EH (cell line): Measurements from ENCODE around the gene GLP1R.

Experiments
- DNase-seq: peaks from one replicate; pipeline ENCODE4 v3.0.0-alpha.2; 2015; ENCODE audit warnings: low read depth

Gene GLP1R

GRCh38 chr6:39062014-39062740 is 13.6 kb downstream of the GLP1R start:
- no peak for DNase-seq

- no peak for DNase-seq
Measured at GRCh38 chr6:39063526-39063925, 14.9 kb downstream of the GLP1R start.

DNA sequence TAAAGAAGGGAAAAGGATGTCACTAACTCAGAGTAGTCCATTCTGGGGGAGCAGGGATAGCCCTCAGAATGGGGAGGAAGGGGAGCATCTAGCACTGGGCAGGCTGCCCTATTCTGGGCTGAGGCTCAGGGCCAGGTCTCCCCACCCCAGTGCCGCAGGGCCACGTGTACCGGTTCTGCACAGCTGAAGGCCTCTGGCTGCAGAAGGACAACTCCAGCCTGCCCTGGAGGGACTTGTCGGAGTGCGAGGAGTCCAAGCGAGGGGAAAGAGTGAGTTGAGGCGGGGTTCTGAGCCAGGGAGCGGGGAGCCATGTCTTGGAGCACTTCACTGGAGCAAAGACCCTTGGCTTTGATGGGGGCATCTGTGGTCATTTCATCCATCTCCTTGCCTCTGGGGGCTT is 17.0 kb downstream of the GLP1R start:
- DNase-seq: no peak

DNA sequence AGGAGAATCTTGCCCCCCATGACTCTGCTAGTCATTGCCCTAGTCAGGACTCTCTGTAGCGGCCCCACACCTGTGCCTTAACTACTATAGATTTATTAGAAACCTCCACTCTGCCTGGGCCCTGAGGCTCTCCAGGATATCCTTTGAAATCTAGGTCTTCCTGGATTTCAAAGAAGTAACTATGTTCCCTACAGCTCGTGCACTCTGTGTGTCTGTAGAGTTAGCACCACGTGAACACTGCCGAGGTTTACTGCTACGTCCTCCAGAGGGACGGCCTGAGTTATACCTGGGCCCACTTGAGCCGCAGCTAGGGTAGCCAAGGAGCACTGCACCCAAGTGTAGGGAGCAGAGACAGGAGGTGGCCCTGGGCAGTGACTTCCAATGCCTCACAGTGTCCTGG is 19.8 kb downstream of the GLP1R start:
- DNase-seq: no peak

GRCh38 chr6:39072830-39073229 is 24.2 kb downstream of the GLP1R start:
- DNase-seq: no peak

DNA sequence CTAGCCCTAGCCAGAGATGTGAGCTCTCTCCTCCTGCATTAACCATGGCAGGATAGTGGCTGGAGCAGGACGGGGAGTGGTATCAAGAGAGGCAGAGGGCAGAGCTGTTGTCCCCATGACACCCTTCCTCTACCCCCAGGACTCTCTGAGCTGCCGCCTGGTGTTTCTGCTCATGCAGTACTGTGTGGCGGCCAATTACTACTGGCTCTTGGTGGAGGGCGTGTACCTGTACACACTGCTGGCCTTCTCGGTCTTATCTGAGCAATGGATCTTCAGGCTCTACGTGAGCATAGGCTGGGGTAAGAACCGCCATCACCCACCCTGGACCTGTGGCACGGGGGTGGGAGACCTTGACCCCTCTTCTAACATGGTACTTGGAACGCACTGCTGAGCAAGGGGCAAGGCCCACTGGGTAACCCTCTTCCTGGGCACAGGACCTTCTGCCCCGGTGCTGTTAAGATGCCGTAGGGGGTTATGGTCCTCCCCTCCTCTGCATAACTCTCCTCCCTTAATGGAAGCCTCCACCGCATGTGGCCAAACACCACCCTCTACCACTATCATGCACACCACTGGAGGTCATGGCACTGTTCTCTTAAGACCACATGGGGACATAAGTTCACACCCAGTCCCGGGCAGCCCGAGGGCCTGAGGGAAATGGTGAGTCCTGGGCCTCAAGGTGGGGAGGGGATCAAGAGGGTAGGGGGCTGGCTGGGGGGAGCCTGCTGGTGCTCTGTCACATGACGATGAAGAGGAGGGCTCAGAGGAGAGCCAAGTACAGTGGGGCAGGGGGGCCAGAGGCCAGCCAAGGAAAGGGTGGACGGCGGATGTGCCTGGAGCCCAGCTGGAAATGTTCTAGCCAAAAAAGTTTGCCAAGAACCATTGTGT is 25.1 kb downstream of the GLP1R start:
- DNase-seq: no peak

GRCh38 chr6:39074486-39074885 is 25.9 kb downstream of the GLP1R start:
- no peak for DNase-seq

DNA sequence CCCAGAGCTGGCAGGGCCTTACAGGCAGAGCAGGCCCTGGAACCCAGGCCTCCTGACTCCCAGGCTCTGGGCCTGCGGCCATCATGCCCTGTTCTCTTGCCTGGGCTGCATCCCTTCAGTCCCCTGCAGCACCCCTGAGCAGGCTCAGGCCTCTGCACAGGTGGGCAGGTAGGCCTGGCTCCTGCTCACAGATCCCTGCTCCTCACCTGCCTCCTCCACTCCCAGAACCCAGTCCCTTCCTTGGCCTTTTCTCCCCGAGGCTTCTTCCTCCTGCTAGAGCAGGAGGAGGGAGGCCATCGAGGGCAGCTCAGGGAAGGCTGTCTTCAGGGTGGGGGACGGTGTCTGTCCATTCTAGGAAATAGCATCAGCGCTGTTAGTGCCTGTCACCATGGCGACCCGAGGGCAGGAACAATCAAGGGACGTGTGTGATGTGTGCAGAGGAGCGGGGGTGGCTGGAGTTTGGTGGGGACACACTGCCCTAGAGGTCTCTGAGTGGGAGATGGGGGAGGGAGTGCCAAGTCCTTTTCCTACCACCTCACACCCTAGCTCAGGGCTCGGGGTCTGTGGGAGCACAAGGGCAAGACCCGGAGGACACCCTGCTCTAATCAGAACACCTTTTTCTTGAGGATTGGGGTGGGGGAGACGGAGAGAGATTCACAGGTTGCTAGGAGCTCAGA is 26.6 kb downstream of the GLP1R start:
- DNase-seq: no peak

- DNase-seq: no peak
Measured at GRCh38 chr6:39075807-39076622, 27.4 kb downstream of the GLP1R start.

DNA sequence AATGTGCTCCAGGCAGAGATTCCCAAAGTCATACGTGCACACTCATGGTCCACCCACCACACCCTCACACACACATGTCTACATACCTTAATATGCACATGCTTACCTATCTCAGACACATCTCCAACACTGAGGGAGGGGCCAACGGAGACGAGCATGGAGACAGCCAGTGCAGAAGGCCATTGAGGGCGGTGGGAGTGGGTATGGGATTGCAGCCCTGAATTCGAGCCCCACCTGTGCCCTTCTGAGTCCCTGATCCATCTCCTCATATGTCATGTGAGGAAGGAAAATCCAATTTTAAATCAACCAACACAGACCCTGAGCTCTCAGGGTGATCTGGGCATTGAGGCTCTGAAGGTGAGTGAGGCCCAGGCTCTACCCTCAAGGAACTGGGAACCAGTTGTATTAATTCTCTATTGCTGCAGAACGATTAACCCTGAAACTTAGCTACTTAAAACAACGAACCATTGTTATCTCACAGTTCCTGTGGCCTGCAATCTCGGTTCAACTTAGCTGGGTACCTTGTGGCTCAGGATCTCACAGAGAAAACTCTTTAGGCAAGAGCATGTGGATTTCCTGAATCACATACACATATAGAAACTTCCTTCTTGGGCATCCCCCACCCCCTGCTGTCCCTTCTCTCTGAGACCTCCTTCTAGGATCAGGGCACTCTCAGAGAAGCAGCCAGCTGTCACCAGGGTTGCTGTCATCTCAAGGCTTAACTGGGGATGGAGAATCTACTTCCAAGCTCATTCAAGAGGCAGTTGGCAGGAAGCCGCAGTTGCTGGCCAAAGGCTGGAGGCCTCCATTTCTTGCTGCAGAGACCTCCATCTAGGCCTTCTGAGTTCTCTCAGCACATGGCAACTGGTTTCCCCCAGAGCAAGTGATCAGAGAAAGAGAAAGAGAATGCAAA is 28.3 kb downstream of the GLP1R start:
- DNase-seq: no peak

- DNase-seq: no peak
Measured at GRCh38 chr6:39077882-39078594, 29.5 kb downstream of the GLP1R start.

DNA sequence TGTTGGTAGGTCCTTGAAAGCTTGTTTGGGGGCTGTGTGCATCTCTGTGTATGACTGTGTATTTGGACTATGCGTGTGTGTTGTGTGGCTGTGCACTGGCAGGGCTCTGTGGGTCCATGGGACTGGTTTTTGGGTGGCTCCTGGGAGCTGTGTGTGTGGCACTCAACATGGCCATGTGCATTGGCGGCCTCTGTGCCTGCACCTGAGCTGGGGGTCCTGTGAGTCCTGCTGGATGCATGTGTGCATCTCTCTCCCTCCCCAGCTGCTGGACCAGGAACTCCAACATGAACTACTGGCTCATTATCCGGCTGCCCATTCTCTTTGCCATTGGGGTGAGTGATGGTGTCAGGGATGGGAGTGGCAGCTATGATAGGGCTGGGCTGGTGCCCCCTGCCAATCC is 30.1 kb downstream of the GLP1R start:
- no peak for DNase-seq

- no peak for DNase-seq
Measured at GRCh38 chr6:39079197-39080125, 30.9 kb downstream of the GLP1R start.

- DNase-seq: no peak
Measured at GRCh38 chr6:39080246-39080875, 31.8 kb downstream of the GLP1R start.

DNA sequence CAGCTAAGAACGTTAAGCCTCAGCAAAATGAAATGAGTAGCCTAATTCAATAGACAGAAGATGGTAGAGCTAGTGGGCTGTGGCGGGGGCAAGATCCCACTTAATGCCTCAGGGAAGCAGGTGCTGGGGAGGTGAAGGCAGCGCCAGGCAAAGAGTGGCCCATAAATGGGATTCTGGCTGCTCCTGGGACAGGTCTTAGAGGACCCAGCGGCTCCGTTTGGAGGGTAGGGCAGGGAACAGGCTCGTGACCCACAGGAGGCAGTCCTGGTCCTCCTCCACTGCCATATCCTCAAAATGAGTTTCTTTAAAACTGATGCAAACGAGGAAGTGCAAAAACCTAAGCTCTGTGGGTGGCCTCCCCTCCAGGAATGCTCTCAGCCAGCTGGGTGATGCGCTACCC is 33.7 kb downstream of the GLP1R start:
- no peak for DNase-seq

DNA sequence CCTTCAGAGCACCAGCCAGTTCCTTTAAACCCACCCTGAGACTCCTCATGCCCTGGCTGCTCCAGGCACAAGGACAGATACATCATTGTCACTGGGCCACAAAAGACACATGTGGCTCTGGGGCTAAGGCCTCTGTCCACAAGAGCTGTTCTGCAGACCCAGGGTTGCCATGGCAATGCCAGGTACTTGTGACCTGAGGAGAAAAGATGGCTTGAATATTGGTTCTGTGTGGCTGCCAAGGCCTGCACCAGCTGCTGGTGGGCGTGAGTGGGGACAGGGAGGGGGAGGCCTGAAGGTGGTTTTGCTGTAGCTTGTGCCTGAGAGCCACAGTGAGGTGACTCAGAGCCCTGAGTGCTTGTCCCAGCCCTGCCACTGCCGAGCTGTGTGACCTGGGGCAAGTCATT is 34.7 kb downstream of the GLP1R start:
- DNase-seq: no peak

DNA sequence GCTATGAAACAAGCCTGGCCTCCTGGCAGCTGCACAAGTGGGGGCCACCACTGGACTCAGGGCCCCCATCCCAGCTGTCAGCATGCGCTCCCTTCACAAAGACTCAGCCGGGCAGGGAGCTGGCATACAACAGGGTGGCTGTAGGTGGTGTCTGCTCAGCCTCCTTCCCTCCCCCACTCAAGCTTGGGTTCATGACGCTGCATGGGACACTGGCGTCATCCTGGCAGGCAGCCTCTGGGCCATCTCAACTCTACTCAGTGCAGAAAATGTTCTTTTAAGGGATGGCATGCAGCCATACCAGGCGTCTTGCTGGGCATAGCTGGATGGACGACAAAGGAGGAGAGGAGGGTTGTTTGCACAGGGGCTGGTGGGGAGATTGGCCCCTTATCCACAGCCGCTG is 35.9 kb downstream of the GLP1R start:
- DNase-seq: peak; percentile 1

DNA sequence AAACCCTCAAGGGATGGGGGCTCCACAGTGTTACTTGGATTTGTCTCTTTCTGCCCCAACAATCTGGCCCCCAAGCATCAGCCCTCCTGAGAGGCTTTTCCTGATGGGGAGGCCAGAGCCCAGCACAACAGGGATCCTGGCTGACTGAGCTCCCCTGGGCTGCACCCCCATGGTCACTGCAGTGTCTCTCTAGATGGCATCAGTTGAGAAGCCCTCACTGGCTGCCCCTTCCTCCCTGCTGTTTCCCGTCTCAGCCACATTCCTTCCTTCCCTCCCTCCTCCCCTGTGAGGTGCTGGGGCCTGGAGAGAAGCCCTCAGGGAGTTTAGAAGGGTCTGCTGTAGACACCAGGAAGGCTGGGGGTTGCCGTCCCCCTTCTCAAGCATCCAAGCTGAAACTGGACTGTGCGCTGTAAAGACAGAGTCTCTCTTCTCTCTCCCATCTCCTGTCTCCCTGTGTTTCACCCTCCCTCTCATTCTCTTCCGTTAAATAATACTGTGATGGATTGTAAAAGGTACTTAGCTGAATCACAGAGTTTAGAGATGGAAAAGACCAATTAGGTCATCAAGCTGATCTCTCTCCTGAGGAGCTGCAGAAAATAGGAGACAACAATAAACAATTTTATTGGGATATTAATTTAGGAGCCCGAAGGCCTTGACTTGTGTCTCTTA is 36.7 kb downstream of the GLP1R start:
- no peak for DNase-seq
